Liver (tissue), 3 donors: Measurements from ENCODE around the gene RUSC1.

Experiments used
- ATF3 ChIP-seq: IDR thresholded peaks from 2 replicates; pipeline ENCODE4 v1.6.1; 2016; ENCODE audit warnings: antibody characterized with exemption
- CTCF ChIP-seq: fragments of 150-350 bp; IDR thresholded peaks from 2 replicates; pipeline ENCODE4 v1.5.1; 2017; ENCODE audit warnings: improper control_type of control experiment, low read depth, low read length; ENCODE audit not compliant: missing input control
- FOXA1 ChIP-seq: IDR thresholded peaks from 2 replicates; pipeline ENCODE4 v1.6.1; 2016; ENCODE audit warnings: antibody characterized with exemption
- FOXA2 ChIP-seq: IDR thresholded peaks from 2 replicates; pipeline ENCODE4 v1.6.1; 2016; ENCODE audit warnings: antibody characterized with exemption
- GABPA ChIP-seq, 2 donors: IDR thresholded peaks in 1 of 2; conservative IDR thresholded peaks in 1 of 2; 2 replicates each; pipeline ENCODE4 v1.6.1; 2016; ENCODE audit warnings: antibody characterized with exemption in 2 of 2, mild to moderate bottlenecking in 1 of 2, moderate library complexity in 1 of 2
- JUND ChIP-seq, 2 donors: IDR thresholded peaks; 2 replicates each; pipeline ENCODE4 v1.6.1; 2016; ENCODE audit warnings: antibody characterized with exemption in 2 of 2
- MAX ChIP-seq: IDR thresholded peaks from 2 replicates; pipeline ENCODE4 v1.6.1; 2016; ENCODE audit warnings: antibody characterized with exemption
- NR2F2 ChIP-seq: IDR thresholded peaks from 2 replicates; pipeline ENCODE4 v1.6.1; 2016; ENCODE audit warnings: antibody characterized with exemption
- RAD21 ChIP-seq, 2 donors: IDR thresholded peaks; 2 replicates each; pipeline ENCODE4 v1.6.1; 2016; ENCODE audit warnings: antibody characterized with exemption in 2 of 2, mild to moderate bottlenecking in 2 of 2
- TAF1 ChIP-seq: conservative IDR thresholded peaks from 2 replicates; pipeline ENCODE4 v1.6.1; 2016; ENCODE audit warnings: antibody characterized with exemption, mild to moderate bottlenecking
- YY1 ChIP-seq: IDR thresholded peaks from 2 replicates; pipeline ENCODE4 v1.6.1; 2016; ENCODE audit warnings: antibody characterized with exemption, mild to moderate bottlenecking
- donor health status: healthy.
- donor health status: healthy.

GRCh38 chr1:155308493-155309422 lies 11.9 kb upstream of the RUSC1 start, which contains the start of gene FDPS:
- TF ChIP-seq NR2F2 = peak; percentile 86
- TF ChIP-seq CTCF = peak; percentile 26
- TF ChIP-seq JUND (IDR thresholded peaks at IDR 0.05) = peak in 1 of 2 donors; percentile 37
- no peak for TF ChIP-seq FOXA2
- TF ChIP-seq GABPA (IDR thresholded peaks at IDR 0.05 in 1 of 2, conservative IDR thresholded peaks at IDR 0.05 in 1 of 2) = peak in 1 of 2 donors; percentile 81
- peak; percentile 8 for TF ChIP-seq FOXA1
- peak; percentile 42 for TF ChIP-seq MAX
- TF ChIP-seq RAD21 (IDR thresholded peaks at IDR 0.05) = peak; percentile 41 to 57
- peak; percentile 94 for TF ChIP-seq YY1
- peak; percentile 40 for TF ChIP-seq ATF3
- TF ChIP-seq TAF1 = peak; percentile 87
